ENCODE results near the gene CAND2. TPM values are rescaled to one million over a fixed set of nuclear protein-coding genes. Genes with fewer than 3 reads are reported as not detected.
A peak's percentile ranks its signal among the peaks of the same experiment; 100 is the strongest.
"Not testable (repeated sequence)": the region's sequence is repeated elsewhere in the genome, so short reads cannot be mapped to it uniquely, and the experiment has no call there.

Gene CAND2
- total RNA-seq, 1 experiment from 2014 or later = not detected

- no peak overlapping the region for H3K4me3 Mint-ChIP-seq (ENCODE audit: low read depth, unreplicated experiment)
- CTCF ChIA-PET = interaction anchor here (0.5 kb wide), 1 partner anchor 355 kb away, joined by 4 read pairs; no protein-coding TSS in a partner anchor
- H3K4me1 Mint-ChIP-seq (ENCODE audit: low read depth, unreplicated experiment) = peaks cover 22% of the 10 kb centered on the region
- TF ChIP-seq, protein P1, sequence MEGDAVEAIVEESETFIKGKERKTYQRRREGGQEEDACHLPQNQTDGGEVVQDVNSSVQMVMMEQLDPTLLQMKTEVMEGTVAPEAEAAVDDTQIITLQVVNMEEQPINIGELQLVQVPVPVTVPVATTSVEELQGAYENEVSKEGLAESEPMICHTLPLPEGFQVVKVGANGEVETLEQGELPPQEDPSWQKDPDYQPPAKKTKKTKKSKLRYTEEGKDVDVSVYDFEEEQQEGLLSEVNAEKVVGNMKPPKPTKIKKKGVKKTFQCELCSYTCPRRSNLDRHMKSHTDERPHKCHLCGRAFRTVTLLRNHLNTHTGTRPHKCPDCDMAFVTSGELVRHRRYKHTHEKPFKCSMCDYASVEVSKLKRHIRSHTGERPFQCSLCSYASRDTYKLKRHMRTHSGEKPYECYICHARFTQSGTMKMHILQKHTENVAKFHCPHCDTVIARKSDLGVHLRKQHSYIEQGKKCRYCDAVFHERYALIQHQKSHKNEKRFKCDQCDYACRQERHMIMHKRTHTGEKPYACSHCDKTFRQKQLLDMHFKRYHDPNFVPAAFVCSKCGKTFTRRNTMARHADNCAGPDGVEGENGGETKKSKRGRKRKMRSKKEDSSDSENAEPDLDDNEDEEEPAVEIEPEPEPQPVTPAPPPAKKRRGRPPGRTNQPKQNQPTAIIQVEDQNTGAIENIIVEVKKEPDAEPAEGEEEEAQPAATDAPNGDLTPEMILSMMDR (IDR thresholded peaks at IDR 0.05; ENCODE audit: unreplicated experiment) = no peak
- no peak for DNase-seq
- no TSS peak for BruUV-seq (replicated peaks)
- H3K27ac Mint-ChIP-seq (ENCODE audit: unreplicated experiment) = no peak overlapping the region
- intact Hi-C loops (cut with micrococcal nuclease; ENCODE audit: unreplicated experiment) = no loop called here
- peaks cover 97% of the 10 kb centered on the region for H3K36me3 Mint-ChIP-seq (ENCODE audit: insufficient read depth, unreplicated experiment)
- H3K27me3 Mint-ChIP-seq (ENCODE audit: unreplicated experiment) = no peaks in the 10 kb centered on the region
- H3K9me3 Mint-ChIP-seq (ENCODE audit: low read depth, unreplicated experiment) = no peaks in the 10 kb centered on the region
Observed at GRCh38 chr3:12835052-12835665, 38.7 kb downstream of the CAND2 start.

DNA sequence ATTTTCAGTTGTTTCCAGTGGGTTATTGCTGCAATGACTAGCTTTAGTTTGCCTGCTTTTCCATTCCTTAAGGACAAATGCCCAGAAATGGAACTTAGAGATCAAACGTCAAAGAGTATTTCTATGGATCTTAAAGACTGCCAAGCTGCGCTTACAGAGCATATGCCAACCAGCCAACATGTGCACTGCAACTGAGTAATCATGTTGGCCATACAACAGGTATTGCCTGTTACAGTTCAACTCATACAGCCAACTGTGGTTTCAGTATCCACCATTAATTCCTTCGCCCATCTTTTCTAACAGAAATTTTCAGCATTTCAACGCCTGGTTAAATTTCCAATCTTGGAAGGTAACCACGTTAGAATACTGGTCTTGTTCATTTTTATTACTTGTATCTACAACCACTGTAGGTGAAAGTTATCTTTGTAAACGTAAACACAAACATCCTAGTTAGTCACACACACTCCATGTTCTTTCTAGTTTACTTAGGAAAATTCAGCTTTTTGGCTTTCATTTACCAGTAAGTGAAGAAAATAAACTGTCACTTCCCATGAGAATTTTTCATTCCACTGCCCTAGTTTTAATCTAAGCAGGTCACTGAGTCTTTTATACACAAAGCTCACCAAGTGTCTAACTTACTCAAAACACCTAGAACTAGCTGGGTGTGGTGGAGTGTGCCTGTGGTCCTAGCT is 41.0 kb downstream of the CAND2 start:
- intact Hi-C loops (cut with micrococcal nuclease; ENCODE audit: unreplicated experiment) = no loop called here
- Mint-ChIP-seq H3K27ac (ENCODE audit: unreplicated experiment) (no peak overlapping the region), H3K27me3 (ENCODE audit: unreplicated experiment) (no peaks in the 10 kb centered on the region), H3K36me3 (ENCODE audit: insufficient read depth, unreplicated experiment) (peaks cover 95% of the 10 kb centered on the region), H3K9me3 (ENCODE audit: low read depth, unreplicated experiment) (no peaks in the 10 kb centered on the region), H3K4me3 (ENCODE audit: low read depth, unreplicated experiment) (peak overlapping the region; percentile 37), H3K4me1 (ENCODE audit: low read depth, unreplicated experiment) (peaks cover 22% of the 10 kb centered on the region)
- CTCF ChIA-PET = no interaction called here
- BruUV-seq (replicated peaks) = no TSS peak
- no peak for DNase-seq
- TF ChIP-seq, protein P1 (IDR thresholded peaks at IDR 0.05; ENCODE audit: unreplicated experiment) = no peak

DNA sequence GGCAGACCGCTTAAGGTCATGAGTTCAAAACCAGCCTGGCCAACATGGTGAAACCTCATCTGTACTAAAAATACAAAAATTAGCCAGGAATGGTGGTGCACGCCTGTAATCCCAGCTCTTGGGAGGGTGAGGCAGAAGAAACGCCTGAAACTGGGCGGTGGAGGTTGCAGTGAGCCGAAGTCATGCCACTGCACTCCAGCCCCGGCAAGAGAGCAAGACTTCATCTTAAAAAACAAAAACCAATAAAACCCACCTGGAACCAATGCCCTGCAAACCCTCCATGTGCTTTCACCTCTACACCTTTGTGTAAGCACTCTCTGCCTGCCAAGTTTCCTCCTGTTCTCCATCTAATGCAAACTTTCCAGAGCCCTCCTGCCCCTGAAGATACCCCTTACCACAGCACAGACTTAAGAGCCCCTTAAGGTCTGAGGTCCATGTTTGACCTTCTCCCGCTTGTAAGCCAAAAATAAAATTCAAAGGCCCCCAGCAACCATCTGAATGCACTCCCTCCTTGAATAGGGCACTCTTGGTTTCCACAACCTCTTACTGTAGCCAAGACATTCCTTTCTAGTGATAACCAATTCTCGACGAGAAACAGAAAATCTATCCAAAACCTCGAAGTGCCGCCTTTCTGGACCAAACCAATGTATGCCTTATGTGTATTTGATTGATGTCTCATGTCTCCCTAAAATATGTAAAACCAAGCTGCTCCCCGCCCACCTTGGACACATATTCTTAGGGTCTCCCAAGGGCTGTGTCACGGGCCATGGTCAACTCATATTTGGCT is 41.9 kb downstream of the CAND2 start:
- DNase-seq = no peak
- intact Hi-C loops (cut with micrococcal nuclease; ENCODE audit: unreplicated experiment) = no loop called here
- H3K27ac Mint-ChIP-seq (ENCODE audit: unreplicated experiment) = peak overlapping the region; percentile 38
- no TSS peak for BruUV-seq (replicated peaks)
- no peaks in the 10 kb centered on the region for H3K27me3 Mint-ChIP-seq (ENCODE audit: unreplicated experiment)
- H3K4me3 Mint-ChIP-seq (ENCODE audit: low read depth, unreplicated experiment) = peak overlapping the region; percentile 90
- no peaks in the 10 kb centered on the region for H3K9me3 Mint-ChIP-seq (ENCODE audit: low read depth, unreplicated experiment)
- peaks cover 22% of the 10 kb centered on the region for H3K4me1 Mint-ChIP-seq (ENCODE audit: low read depth, unreplicated experiment)
- TF ChIP-seq, protein P1 (IDR thresholded peaks at IDR 0.05; ENCODE audit: unreplicated experiment) = no peak
- CTCF ChIA-PET = no interaction called here
- peaks cover 87% of the 10 kb centered on the region for H3K36me3 Mint-ChIP-seq (ENCODE audit: insufficient read depth, unreplicated experiment)

GRCh38 chr3:12839156-12839946 is 42.9 kb downstream of the CAND2 start:
- Mint-ChIP-seq H3K27me3 (ENCODE audit: unreplicated experiment) (no peaks in the 10 kb centered on the region), H3K9me3 (ENCODE audit: low read depth, unreplicated experiment) (no peaks in the 10 kb centered on the region), H3K4me1 (ENCODE audit: low read depth, unreplicated experiment) (peaks cover 22% of the 10 kb centered on the region), H3K27ac (ENCODE audit: unreplicated experiment) (peak overlapping the region; percentile 99), H3K36me3 (ENCODE audit: insufficient read depth, unreplicated experiment) (peaks cover 77% of the 10 kb centered on the region), H3K4me3 (ENCODE audit: low read depth, unreplicated experiment) (peak overlapping the region; percentile 90)
- no peak for DNase-seq
- CTCF ChIA-PET = no interaction called here
- no TSS peak for BruUV-seq (replicated peaks)
- TF ChIP-seq, protein P1 (IDR thresholded peaks at IDR 0.05; ENCODE audit: unreplicated experiment) = no peak
- intact Hi-C loops (cut with micrococcal nuclease; ENCODE audit: unreplicated experiment) = no loop called here

- peak overlapping the region; percentile 90 for H3K4me3 Mint-ChIP-seq (ENCODE audit: low read depth, unreplicated experiment)
- H3K36me3 Mint-ChIP-seq (ENCODE audit: insufficient read depth, unreplicated experiment) = peaks cover 70% of the 10 kb centered on the region
- DNase-seq; intact Hi-C loops (cut with micrococcal nuclease; ENCODE audit: unreplicated experiment); H3K27me3 Mint-ChIP-seq (ENCODE audit: unreplicated experiment); BruUV-seq (replicated peaks); H3K9me3 Mint-ChIP-seq (ENCODE audit: low read depth, unreplicated experiment): not testable (repeated sequence)
- CTCF ChIA-PET = interaction anchor here (1.0 kb wide), 1 partner anchor 28 kb away, joined by 3 read pairs; no protein-coding TSS in a partner anchor
- peak overlapping the region; percentile 99 for H3K27ac Mint-ChIP-seq (ENCODE audit: unreplicated experiment)
- H3K4me1 Mint-ChIP-seq (ENCODE audit: low read depth, unreplicated experiment) = peaks cover 22% of the 10 kb centered on the region
Observed at GRCh38 chr3:12840148-12840547, 43.7 kb downstream of the CAND2 start.
